NCI-H1694 treated with DMSO at 0.1 percent for 48 hours (cell line): ENCODE measurements around the gene OLIG1.

Experiments
- DNase-seq: peaks from one replicate; lab custom pipeline; 2025; lab: John Stamatoyannopoulos, UW

OLIG1 gene

GRCh38 chr21:33069994-33070743 lies at the start of gene OLIG1:
Gene OLIG1 (plus strand): TSS chr21:33070141. CDS start chr21:33070247, 106 bp downstream.
- DNase-seq: peak; percentile 58

GRCh38 chr21:33020558-33021100 lies 49.3 kb upstream of the OLIG1 start:
- no peak for DNase-seq

DNA sequence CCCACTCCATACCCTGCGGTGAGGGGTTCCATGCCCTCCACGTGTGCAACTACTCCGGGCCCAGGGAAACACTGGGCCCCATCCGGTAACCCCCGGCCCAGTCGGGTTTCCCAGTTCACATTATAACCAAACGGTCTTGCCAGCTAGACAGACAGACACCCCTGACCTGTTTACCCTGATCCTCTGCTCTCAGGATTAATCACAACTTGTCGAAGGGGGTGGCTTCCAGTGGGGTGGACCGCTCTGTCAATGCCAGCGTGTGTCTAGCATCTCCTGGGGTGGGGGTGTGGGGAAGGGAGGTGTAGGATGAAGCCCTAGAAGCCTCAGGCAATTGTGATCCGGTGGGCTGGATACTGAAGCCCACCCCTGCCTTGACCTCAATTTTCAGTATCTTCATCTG lies 48.8 kb upstream of the OLIG1 start:
- no peak for DNase-seq

DNA sequence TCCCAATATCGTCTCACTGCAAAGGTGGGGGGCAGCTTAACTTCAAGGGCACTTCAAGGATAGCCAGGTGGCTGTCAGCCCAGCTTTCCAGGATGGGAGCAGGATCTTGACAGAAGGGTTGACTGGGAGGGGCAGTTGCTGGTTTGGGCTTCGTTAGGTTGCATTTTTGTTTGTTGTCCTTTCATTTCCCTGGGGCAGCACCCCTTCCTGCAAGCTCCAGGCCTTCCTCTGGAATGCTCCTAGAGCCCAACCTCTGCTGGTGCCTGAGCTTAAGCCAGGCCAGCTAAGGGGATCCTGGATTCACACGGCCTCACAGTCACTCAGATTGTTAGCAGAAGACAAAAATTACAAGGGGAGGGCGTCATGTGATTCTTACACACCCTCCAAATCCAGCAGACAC lies 48.3 kb upstream of the OLIG1 start:
- no peak for DNase-seq

DNA sequence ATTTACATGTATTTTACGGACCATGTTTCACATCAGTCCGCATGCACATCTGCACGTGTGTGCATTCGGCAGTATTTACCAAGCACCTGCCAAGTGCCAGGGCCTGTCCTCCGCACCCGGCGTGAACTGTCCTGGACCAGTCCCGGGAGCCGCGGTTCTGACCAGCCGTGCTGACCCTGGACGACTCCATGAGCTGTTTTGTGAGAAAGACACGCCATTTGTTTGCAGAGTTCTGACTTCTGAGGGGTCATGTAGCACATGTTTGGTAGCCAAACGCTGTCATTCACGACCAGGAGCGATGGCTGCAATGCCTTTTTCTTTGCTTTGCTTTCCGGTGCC lies 47.5 kb upstream of the OLIG1 start:
- no peak for DNase-seq

DNA sequence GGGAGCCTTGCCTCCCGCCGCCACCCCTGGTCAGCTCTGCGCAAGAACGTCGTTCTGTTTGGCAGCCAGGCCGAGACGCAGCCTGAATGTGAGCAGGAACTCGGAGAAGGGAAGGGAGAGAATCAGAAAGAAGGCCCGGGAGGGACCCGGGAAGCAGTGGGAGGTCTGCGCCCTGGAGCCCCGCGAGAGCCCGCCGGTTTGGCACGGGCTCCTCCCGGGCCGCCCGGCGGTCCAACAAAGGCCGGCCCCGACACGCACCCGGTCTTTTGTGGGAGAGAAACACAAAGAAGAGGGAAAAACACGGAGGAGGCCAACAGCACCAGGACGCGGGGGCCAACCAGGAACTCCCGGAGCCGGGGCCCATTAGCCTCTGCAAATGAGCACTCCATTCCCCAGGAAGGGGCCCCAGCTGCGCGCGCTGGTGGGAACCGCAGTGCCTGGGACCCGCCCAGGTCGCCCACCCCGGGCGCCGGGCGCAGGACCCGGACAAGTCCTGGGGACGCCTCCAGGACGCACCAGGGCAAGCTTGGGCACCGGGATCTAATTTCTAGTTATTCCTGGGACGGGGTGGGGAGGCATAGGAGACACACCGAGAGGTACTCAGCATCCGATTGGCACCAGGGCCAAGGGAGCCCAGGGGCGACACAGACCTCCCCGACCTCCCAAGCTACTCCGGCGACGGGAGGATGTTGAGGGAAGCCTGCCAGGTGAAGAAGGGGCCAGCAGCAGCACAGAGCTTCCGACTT lies 46.9 kb upstream of the OLIG1 start:
- DNase-seq: no peak

DNA sequence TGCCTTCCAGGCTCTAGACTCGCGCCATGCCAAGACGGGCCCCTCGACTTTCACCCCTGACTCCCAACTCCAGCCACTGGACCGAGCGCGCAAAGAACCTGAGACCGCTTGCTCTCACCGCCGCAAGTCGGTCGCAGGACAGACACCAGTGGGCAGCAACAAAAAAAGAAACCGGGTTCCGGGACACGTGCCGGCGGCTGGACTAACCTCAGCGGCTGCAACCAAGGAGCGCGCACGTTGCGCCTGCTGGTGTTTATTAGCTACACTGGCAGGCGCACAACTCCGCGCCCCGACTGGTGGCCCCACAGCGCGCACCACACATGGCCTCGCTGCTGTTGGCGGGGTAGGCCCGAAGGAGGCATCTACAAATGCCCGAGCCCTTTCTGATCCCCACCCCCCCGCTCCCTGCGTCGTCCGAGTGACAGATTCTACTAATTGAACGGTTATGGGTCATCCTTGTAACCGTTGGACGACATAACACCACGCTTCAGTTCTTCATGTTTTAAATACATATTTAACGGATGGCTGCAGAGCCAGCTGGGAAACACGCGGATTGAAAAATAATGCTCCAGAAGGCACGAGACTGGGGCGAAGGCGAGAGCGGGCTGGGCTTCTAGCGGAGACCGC lies 46.3 kb upstream of the OLIG1 start:
- no peak for DNase-seq

DNA sequence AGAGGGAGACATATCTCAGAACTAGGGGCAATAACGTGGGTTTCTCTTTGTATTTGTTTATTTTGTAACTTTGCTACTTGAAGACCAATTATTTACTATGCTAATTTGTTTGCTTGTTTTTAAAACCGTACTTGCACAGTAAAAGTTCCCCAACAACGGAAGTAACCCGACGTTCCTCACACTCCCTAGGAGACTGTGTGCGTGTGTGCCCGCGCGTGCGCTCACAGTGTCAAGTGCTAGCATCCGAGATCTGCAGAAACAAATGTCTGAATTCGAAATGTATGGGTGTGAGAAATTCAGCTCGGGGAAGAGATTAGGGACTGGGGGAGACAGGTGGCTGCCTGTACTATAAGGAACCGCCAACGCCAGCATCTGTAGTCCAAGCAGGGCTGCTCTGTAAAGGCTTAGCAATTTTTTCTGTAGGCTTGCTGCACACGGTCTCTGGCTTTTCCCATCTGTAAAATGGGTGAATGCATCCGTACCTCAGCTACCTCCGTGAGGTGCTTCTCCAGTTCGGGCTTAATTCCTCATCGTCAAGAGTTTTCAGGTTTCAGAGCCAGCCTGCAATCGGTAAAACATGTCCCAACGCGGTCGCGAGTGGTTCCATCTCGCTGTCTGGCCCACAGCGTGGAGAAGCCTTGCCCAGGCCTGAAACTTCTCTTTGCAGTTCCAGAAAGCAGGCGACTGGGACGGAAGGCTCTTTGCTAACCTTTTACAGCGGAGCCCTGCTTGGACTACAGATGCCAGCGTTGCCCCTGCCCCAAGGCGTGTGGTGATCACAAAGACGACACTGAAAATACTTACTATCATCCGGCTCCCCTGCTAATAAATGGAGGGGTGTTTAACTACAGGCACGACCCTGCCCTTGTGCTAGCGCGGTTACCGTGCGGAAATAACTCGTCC lies 45.5 kb upstream of the OLIG1 start:
- DNase-seq: no peak

DNA sequence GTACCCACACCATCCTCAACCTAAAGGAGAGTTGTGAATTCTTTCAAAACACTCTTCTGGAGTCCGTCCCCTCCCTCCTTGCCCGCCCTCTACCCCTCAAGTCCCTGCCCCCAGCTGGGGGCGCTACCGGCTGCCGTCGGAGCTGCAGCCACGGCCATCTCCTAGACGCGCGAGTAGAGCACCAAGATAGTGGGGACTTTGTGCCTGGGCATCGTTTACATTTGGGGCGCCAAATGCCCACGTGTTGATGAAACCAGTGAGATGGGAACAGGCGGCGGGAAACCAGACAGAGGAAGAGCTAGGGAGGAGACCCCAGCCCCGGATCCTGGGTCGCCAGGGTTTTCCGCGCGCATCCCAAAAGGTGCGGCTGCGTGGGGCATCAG lies 44.8 kb upstream of the OLIG1 start:
- DNase-seq: no peak

DNA sequence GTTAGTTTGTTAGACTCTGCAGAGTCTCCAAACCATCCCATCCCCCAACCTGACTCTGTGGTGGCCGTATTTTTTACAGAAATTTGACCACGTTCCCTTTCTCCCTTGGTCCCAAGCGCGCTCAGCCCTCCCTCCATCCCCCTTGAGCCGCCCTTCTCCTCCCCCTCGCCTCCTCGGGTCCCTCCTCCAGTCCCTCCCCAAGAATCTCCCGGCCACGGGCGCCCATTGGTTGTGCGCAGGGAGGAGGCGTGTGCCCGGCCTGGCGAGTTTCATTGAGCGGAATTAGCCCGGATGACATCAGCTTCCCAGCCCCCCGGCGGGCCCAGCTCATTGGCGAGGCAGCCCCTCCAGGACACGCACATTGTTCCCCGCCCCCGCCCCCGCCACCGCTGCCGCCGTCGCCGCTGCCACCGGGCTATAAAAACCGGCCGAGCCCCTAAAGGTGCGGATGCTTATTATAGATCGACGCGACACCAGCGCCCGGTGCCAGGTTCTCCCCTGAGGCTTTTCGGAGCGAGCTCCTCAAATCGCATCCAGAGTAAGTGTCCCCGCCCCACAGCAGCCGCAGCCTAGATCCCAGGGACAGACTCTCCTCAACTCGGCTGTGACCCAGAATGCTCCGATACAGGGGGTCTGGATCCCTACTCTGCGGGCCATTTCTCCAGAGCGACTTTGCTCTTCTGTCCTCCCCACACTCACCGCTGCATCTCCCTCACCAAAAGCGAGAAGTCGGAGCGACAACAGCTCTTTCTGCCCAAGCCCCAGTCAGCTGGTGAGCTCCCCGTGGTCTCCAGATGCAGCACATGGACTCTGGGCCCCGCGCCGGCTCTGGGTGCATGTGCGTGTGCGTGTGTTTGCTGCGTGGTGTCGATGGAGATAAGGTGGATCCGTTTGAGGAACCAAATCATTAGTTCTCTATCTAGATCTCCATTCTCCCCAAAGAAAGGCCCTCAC lies 44.2 kb upstream of the OLIG1 start, which contains the start of gene OLIG2:
Gene OLIG2 (plus strand): TSS at position 447 of the 954 bp plus-strand sequence. CDS start 928 bp downstream, outside the sequence.
- DNase-seq: peak; percentile 68

- no peak for DNase-seq
Observed at GRCh38 chr21:33026443-33026858, 43.5 kb upstream of the OLIG1 start.

- DNase-seq: no peak
Observed at GRCh38 chr21:33026878-33027400, 43.0 kb upstream of the OLIG1 start.

DNA sequence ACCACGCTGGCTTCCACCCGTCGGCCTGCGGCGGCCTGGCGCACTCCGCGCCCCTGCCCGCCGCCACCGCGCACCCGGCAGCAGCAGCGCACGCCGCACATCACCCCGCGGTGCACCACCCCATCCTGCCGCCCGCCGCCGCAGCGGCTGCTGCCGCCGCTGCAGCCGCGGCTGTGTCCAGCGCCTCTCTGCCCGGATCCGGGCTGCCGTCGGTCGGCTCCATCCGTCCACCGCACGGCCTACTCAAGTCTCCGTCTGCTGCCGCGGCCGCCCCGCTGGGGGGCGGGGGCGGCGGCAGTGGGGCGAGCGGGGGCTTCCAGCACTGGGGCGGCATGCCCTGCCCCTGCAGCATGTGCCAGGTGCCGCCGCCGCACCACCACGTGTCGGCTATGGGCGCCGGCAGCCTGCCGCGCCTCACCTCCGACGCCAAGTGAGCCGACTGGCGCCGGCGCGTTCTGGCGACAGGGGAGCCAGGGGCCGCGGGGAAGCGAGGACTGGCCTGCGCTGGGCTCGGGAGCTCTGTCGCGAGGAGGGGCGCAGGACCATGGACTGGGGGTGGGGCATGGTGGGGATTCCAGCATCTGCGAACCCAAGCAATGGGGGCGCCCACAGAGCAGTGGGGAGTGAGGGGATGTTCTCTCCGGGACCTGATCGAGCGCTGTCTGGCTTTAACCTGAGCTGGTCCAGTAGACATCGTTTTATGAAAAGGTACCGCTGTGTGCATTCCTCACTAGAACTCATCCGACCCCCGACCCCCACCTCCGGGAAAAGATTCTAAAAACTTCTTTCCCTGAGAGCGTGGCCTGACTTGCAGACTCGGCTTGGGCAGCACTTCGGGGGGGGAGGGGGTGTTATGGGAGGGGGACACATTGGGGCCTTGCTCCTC lies 42.3 kb upstream of the OLIG1 start:
- DNase-seq: no peak

DNA sequence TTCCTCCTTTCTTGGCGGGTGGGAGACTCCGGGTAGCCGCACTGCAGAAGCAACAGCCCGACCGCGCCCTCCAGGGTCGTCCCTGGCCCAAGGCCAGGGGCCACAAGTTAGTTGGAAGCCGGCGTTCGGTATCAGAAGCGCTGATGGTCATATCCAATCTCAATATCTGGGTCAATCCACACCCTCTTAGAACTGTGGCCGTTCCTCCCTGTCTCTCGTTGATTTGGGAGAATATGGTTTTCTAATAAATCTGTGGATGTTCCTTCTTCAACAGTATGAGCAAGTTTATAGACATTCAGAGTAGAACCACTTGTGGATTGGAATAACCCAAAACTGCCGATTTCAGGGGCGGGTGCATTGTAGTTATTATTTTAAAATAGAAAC lies 41.7 kb upstream of the OLIG1 start:
- no peak for DNase-seq

DNA sequence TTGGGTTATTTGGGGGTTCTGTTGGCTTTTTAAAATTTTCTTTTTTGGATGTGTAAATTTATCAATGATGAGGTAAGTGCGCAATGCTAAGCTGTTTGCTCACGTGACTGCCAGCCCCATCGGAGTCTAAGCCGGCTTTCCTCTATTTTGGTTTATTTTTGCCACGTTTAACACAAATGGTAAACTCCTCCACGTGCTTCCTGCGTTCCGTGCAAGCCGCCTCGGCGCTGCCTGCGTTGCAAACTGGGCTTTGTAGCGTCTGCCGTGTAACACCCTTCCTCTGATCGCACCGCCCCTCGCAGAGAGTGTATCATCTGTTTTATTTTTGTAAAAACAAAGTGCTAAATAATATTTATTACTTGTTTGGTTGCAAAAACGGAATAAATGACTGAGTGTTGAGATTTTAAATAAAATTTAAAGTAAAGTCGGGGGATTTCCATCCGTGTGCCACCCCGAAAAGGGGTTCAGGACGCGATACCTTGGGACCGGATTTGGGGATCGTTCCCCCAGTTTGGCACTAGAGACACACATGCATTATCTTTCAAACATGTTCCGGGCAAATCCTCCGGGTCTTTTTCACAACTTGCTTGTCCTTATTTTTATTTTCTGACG lies 41.1 kb upstream of the OLIG1 start:
- no peak for DNase-seq

DNA sequence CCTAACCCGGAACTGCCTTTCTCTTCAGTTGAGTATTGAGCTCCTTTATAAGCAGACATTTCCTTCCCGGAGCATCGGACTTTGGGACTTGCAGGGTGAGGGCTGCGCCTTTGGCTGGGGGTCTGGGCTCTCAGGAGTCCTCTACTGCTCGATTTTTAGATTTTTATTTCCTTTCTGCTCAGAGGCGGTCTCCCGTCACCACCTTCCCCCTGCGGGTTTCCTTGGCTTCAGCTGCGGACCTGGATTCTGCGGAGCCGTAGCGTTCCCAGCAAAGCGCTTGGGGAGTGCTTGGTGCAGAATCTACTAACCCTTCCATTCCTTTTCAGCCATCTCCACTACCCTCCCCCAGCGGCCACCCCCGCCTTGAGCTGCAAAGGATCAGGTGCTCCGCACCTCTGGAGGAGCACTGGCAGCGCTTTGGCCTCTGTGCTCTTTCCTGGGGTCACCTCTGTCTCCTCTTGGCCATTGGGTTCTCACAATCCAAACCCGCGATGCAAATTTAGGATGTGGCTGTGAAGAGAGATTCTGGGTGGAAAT lies 40.5 kb upstream of the OLIG1 start:
- no peak for DNase-seq

- no peak for DNase-seq
Observed at GRCh38 chr21:33029975-33030461, 39.9 kb upstream of the OLIG1 start.

- DNase-seq: no peak
Observed at GRCh38 chr21:33030633-33031032, 39.3 kb upstream of the OLIG1 start.
